GM12878 (cell line): ENCODE results near the gene SLC38A9. TPM values are rescaled to one million over a fixed set of nuclear protein-coding genes. Genes with fewer than 3 reads are reported as not detected.

ENCODE experiments used
- ATAC-seq: fragments of 200-7000 bp; cut with Tn5 transposase; 3 replicates; pipeline ENCODE4 v1.9.1; 2020; ENCODE audit warnings: mild to moderate bottlenecking, moderate library complexity
- BruUV-seq: library from RNA; stranded (reverse); fragments of 400-500 nt; replicated peaks from 2 replicates; lab custom pipeline; 2021; lab: Mats Ljungman, UMichigan
- CTCF ChIA-PET: fragments of 300-600 bp; sonication (Branson Sonifier 250); formaldehyde crosslinking; extraction: SDS; loops from one replicate; lab custom pipeline; 2021; ENCODE audit warnings: inconsistent platforms; lab: Yijun Ruan, JAX
- POLR2A ChIA-PET: fragments of 350-600 bp; formaldehyde crosslinking; extraction: SDS; loops from one replicate; lab custom pipeline; 2021; ENCODE audit warnings: inconsistent platforms; lab: Charles Lee
- RAD21 ChIA-PET: fragments of 300-600 bp; sonication (Branson Sonifier 250); formaldehyde crosslinking; loops from one replicate; lab custom pipeline; 2023; ENCODE audit warnings: antibody characterized with exemption; ENCODE audit not compliant: unreplicated experiment; lab: Charles Lee
- SMC1A ChIA-PET: fragments of 300-600 bp; sonication (Branson Sonifier 250); formaldehyde crosslinking; loops from one replicate; lab custom pipeline; 2023; ENCODE audit not compliant: unreplicated experiment, uncharacterized antibody; lab: Charles Lee
- DNase-seq: peaks from one replicate; pipeline ENCODE4 v3.0.0-alpha.2; 2011; ENCODE audit warnings: low read depth, low spot score
- FAIRE-seq: peaks from 3 replicates; lab custom pipeline; 2011; peaks lifted over from hg19 to GRCh38; lab: Jason Lieb, UNC
- H2AFZ ChIP-seq: 2 replicates; pipeline ENCODE4 v1.6.0; 2011; ENCODE audit warnings: low read depth, low read length, control low read depth; ENCODE audit not compliant: control insufficient read depth
- H3K27ac ChIP-seq: 2 replicates; pipeline ENCODE4 v1.5.1; 2011; ENCODE audit warnings: control low read depth; ENCODE audit not compliant: control insufficient read depth, insufficient read depth
- H3K27me3 ChIP-seq, 2 experiments: replicated peaks in 1 of 2; 2 replicates each; pipeline versions ENCODE4 v1.6.0 to v1.6.1; 2011; ENCODE audit warnings: low read length in 1 of 2; ENCODE audit not compliant: control insufficient read depth in 2 of 2, insufficient read depth in 2 of 2
- H3K36me3 ChIP-seq, 2 experiments: 2 replicates each; pipeline ENCODE4 v1.5.1; 2011; ENCODE audit warnings: low read length in 1 of 2; ENCODE audit not compliant: control insufficient read depth in 2 of 2, insufficient read depth in 2 of 2
- H3K4me1 ChIP-seq: 2 replicates; pipeline ENCODE4 v1.6.1; 2011; ENCODE audit warnings: mild to moderate bottlenecking, low read length, moderate library complexity, mixed read lengths; ENCODE audit not compliant: control insufficient read depth, insufficient read depth
- H3K4me2 ChIP-seq: 2 replicates; pipeline ENCODE4 v1.6.0; 2011; ENCODE audit warnings: control low read depth; ENCODE audit not compliant: control insufficient read depth, insufficient read depth
- H3K4me3 ChIP-seq: fragments of 200-600 bp; sonication (generic); 2 replicates; pipeline ENCODE4 v1.5.1; 2016
- H3K79me2 ChIP-seq: 2 replicates; pipeline ENCODE4 v1.6.0; 2011; ENCODE audit warnings: low read length; ENCODE audit not compliant: control insufficient read depth, insufficient read depth
- H3K9ac ChIP-seq: 2 replicates; pipeline ENCODE4 v1.8.0; 2011; ENCODE audit warnings: low read length, control low read depth, mixed read lengths; ENCODE audit not compliant: control insufficient read depth, insufficient read depth
- H3K9me3 ChIP-seq: replicated peaks from 3 replicates; pipeline ENCODE4 v1.5.1; 2011; ENCODE audit warnings: mild to moderate bottlenecking, low read length; ENCODE audit not compliant: control insufficient read depth, insufficient read depth
- H4K20me1 ChIP-seq: 2 replicates; pipeline ENCODE4 v1.6.0; 2011; ENCODE audit not compliant: control insufficient read depth, insufficient read depth
- CBX5 ChIP-seq: sonication (generic); IDR thresholded peaks from 2 replicates; pipeline ENCODE4 v1.6.1; 2016; ENCODE audit warnings: low read depth, moderate library complexity, mild to moderate bottlenecking, inconsistent platforms
- CREB1 ChIP-seq: IDR thresholded peaks from 2 replicates; pipeline ENCODE4 v1.6.1; 2012; ENCODE audit warnings: low read depth, mild to moderate bottlenecking, inconsistent platforms
- JUND ChIP-seq: IDR thresholded peaks from 2 replicates; pipeline ENCODE4 v1.6.1; 2012; ENCODE audit warnings: low read depth, mild to moderate bottlenecking, low read length, improper control_type of control experiment, moderate library complexity
- MYC ChIP-seq: IDR thresholded peaks from 2 replicates; pipeline ENCODE4 v1.6.1; 2011; ENCODE audit warnings: mild to moderate bottlenecking, low read length, moderate library complexity, inconsistent platforms; ENCODE audit not compliant: insufficient read depth, insufficient replicate concordance, insufficient read length, severe bottlenecking
- NFYB ChIP-seq: IDR thresholded peaks from 2 replicates; pipeline ENCODE4 v1.6.1; 2011; ENCODE audit warnings: low read depth, mild to moderate bottlenecking, low read length, improper control_type of control experiment, moderate library complexity; ENCODE audit not compliant: insufficient read depth
- NR2C2 ChIP-seq: IDR thresholded peaks from 2 replicates; pipeline ENCODE4 v1.6.1; 2011; ENCODE audit warnings: borderline replicate concordance, low read depth; ENCODE audit not compliant: control insufficient read depth, insufficient read length
- RBBP5 ChIP-seq: fragments of 200-600 bp; sonication (generic); conservative IDR thresholded peaks from 2 replicates; pipeline ENCODE4 v1.6.1; 2016
- TCF3 ChIP-seq: IDR thresholded peaks from 2 replicates; pipeline ENCODE4 v1.6.1; 2012; ENCODE audit warnings: low read depth, mild to moderate bottlenecking, low read length, borderline replicate concordance; ENCODE audit not compliant: insufficient read depth
- ZBED1 ChIP-seq: IDR thresholded peaks from 2 replicates; pipeline ENCODE4 v1.6.1; 2016; ENCODE audit warnings: borderline replicate concordance
- WGBS: methylation state at CpG from one replicate; pipeline ENCODE4 v1.1.6; 2016; ENCODE audit warnings: low lambda C conversion rate; ENCODE audit not compliant: insufficient replicate concordance, insufficient coverage; ENCODE audit errors: missing lambda C conversion rate; 5-methylcytosine and 5-hydroxymethylcytosine counted together
- in situ Hi-C: fragments of 300-500 bp; cut with MboI; formaldehyde crosslinking; loops from 9 replicates; pipeline ENCODE4 v1.14.3; 2018; ENCODE audit warnings: mixed read lengths
- intact Hi-C: fragments of 100-400 bp; cut with micrococcal nuclease; formaldehyde crosslinking; loops from one replicate; pipeline ENCODE4 v1.14.2; 2022; ENCODE audit not compliant: unreplicated experiment
- polyA plus RNA-seq, 11 experiments: library from polyadenylated mRNA; depleted of rRNA in 4 of 11; unstranded in 6 of 11; stranded (reverse) in 5 of 11; fragments of >200 nt; fragmentation: Nextera tagmentation in 4 of 11; fragmentation: Illumina TruSeq in 1 of 11; extraction: Ambion mirVana in 4 of 11; extraction: Trizol in 1 of 11; gene quantifications; 1 replicate in 1 of 11; 2 replicates in 10 of 11; pipeline versions ENCODE4 v1.2.1 to v1.2.3, GENCODE V29; 2011 to 2016; ENCODE audit warnings: inconsistent platforms in 2 of 11, missing spikeins in 2 of 11, low read depth in 1 of 11
- total RNA-seq, 4 experiments: library from RNA; depleted of rRNA in 3 of 4; stranded (reverse); fragments of >200 nt in 3 of 4; fragmentation: Illumina TruSeq in 1 of 4; extraction: Trizol in 1 of 4; gene quantifications; 2 replicates each; pipeline versions ENCODE4 v1.2.1 to v1.2.3, GENCODE V29; 2013 to 2021
- TF ChIP-seq, protein P1 (sequence below): fragments of 450-650 bp; IDR thresholded peaks from 2 replicates; pipeline ENCODE4 v1.6.1; 2016; ENCODE audit warnings: mild to moderate bottlenecking
- TF ChIP-seq, protein P2 (sequence below): fragments of 450-650 bp; IDR thresholded peaks from 2 replicates; pipeline ENCODE4 v1.6.1; 2018; ENCODE audit warnings: mild to moderate bottlenecking, low read depth, moderate library complexity; ENCODE audit not compliant: partially characterized antibody

Gene SLC38A9
- total and polyA plus RNA-seq, 10 of the 15 experiments (the other 5 are each of a cell fraction or from before 2014, with no cell fraction given), result 8.5 to 35.1 (median 23.0) TPM

GRCh38 chr5:55584398-55585205 lies 127.5 kb downstream of the SLC38A9 start:
- 73% methylated on average over 3 of the region's 3 CpGs for WGBS
- Histone ChIP-seq H3K36me3 (no peaks in the 10 kb centered on the region), H3K9ac (no peak overlapping the region), H3K79me2 (no peaks in the 10 kb centered on the region), H4K20me1 (no peaks in the 10 kb centered on the region), H3K4me1 (no peaks in the 10 kb centered on the region; the same call in 1 of the 2 replicates)
- BruUV-seq, result no TSS peak
- in situ Hi-C loops, result no loop called here
- CTCF ChIA-PET, result interaction anchor here (0.5 kb wide), 1 partner anchor 8 kb away, joined by 3 read pairs; no protein-coding TSS in a partner anchor
- intact Hi-C loops, result no loop called here
- TF ChIP-seq ZBED1 (no peak), NFYB (no peak)
- TF ChIP-seq, all 136 proteins: peak for 0
- ChIA-PET RAD21 (no interaction called here), SMC1A (no interaction called here), POLR2A (no interaction called here)
- H3K27me3 ChIP-seq, result no peaks in the 10 kb centered on the region
- no peak overlapping the region for H3K27ac ChIP-seq
- DNase-seq, result no peak
- ATAC-seq, result no peak
- no peak overlapping the region for H3K4me2 ChIP-seq
- no peak for FAIRE-seq
- no peak overlapping the region for H2AFZ ChIP-seq
- H3K9me3 ChIP-seq, result no peaks in the 10 kb centered on the region
- H3K4me3 ChIP-seq, result no peak overlapping the region

GRCh38 chr5:55583578-55583977 lies 128.5 kb downstream of the SLC38A9 start:
- FAIRE-seq, result no peak
- no peak for ATAC-seq
- in situ Hi-C loops, result no loop called here

More at GRCh38 chr5:55583578-55583977, 128.5 kb downstream of the SLC38A9 start:
- Histone ChIP-seq H3K9ac (no peak overlapping the region), H2AFZ (no peak overlapping the region), H3K79me2 (no peaks in the 10 kb centered on the region), H3K4me3 (no peak overlapping the region), H3K36me3 (no peaks in the 10 kb centered on the region), H3K4me2 (no peak overlapping the region), H3K27me3 (no peaks in the 10 kb centered on the region), H4K20me1 (no peaks in the 10 kb centered on the region), H3K27ac (no peak overlapping the region), H3K4me1 (no peaks in the 10 kb centered on the region; the same call in 1 of the 2 replicates), H3K9me3 (no peaks in the 10 kb centered on the region)
- TF ChIP-seq MYC, result no peak
- no peak for TF ChIP-seq CBX5
- no peak for TF ChIP-seq RBBP5
- no peak for TF ChIP-seq JUND
- no peak for TF ChIP-seq NR2C2
- TF ChIP-seq, protein P1, sequence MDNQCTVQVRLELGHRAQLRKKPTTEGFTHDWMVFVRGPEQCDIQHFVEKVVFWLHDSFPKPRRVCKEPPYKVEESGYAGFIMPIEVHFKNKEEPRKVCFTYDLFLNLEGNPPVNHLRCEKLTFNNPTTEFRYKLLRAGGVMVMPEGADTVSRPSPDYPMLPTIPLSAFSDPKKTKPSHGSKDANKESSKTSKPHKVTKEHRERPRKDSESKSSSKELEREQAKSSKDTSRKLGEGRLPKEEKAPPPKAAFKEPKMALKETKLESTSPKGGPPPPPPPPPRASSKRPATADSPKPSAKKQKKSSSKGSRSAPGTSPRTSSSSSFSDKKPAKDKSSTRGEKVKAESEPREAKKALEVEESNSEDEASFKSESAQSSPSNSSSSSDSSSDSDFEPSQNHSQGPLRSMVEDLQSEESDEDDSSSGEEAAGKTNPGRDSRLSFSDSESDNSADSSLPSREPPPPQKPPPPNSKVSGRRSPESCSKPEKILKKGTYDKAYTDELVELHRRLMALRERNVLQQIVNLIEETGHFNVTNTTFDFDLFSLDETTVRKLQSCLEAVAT, result no peak
- TF ChIP-seq CREB1, result no peak
- TF ChIP-seq, protein P2, sequence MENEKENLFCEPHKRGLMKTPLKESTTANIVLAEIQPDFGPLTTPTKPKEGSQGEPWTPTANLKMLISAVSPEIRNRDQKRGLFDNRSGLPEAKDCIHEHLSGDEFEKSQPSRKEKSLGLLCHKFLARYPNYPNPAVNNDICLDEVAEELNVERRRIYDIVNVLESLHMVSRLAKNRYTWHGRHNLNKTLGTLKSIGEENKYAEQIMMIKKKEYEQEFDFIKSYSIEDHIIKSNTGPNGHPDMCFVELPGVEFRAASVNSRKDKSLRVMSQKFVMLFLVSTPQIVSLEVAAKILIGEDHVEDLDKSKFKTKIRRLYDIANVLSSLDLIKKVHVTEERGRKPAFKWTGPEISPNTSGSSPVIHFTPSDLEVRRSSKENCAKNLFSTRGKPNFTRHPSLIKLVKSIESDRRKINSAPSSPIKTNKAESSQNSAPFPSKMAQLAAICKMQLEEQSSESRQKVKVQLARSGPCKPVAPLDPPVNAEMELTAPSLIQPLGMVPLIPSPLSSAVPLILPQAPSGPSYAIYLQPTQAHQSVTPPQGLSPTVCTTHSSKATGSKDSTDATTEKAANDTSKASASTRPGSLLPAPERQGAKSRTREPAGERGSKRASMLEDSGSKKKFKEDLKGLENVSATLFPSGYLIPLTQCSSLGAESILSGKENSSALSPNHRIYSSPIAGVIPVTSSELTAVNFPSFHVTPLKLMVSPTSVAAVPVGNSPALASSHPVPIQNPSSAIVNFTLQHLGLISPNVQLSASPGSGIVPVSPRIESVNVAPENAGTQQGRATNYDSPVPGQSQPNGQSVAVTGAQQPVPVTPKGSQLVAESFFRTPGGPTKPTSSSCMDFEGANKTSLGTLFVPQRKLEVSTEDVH, result no peak
- no peak for TF ChIP-seq TCF3
- intact Hi-C loops, result no loop called here
- RAD21 ChIA-PET, result no interaction called here
- POLR2A ChIA-PET, result no interaction called here
- DNase-seq, result no peak
- BruUV-seq, result no TSS peak
- SMC1A ChIA-PET, result no interaction called here
- 89% methylated on average over 9 of the region's 9 CpGs for WGBS
- CTCF ChIA-PET, result no interaction called here
